Liver (tissue), 3 donors: ENCODE measurements around the gene EXOSC10.

Experiments
- ATF3 ChIP-seq: IDR thresholded peaks from 2 replicates; pipeline ENCODE4 v1.6.1; 2016; ENCODE audit warnings: antibody characterized with exemption
- CTCF ChIP-seq: fragments of 150-350 bp; IDR thresholded peaks from 2 replicates; pipeline ENCODE4 v1.5.1; 2017; ENCODE audit warnings: improper control_type of control experiment, low read depth, low read length; ENCODE audit not compliant: missing input control
- EGR1 ChIP-seq, 2 donors: IDR thresholded peaks; 2 replicates each; pipeline ENCODE4 v1.6.1; 2016 to 2018; ENCODE audit warnings: antibody characterized with exemption in 2 of 2, low read depth in 2 of 2
- FOXA1 ChIP-seq: IDR thresholded peaks from 2 replicates; pipeline ENCODE4 v1.6.1; 2016; ENCODE audit warnings: antibody characterized with exemption
- GABPA ChIP-seq, 2 donors: IDR thresholded peaks in 1 of 2; conservative IDR thresholded peaks in 1 of 2; 2 replicates each; pipeline ENCODE4 v1.6.1; 2016; ENCODE audit warnings: antibody characterized with exemption in 2 of 2, mild to moderate bottlenecking in 1 of 2, moderate library complexity in 1 of 2
- HNF4A ChIP-seq, 2 donors: conservative IDR thresholded peaks; 2 replicates each; pipeline ENCODE4 v1.6.1; 2016; ENCODE audit warnings: antibody characterized with exemption in 2 of 2, mild to moderate bottlenecking in 2 of 2
- MAX ChIP-seq: IDR thresholded peaks from 2 replicates; pipeline ENCODE4 v1.6.1; 2016; ENCODE audit warnings: antibody characterized with exemption
- NR2F2 ChIP-seq: IDR thresholded peaks from 2 replicates; pipeline ENCODE4 v1.6.1; 2016; ENCODE audit warnings: antibody characterized with exemption
- RAD21 ChIP-seq, 2 donors: IDR thresholded peaks; 2 replicates each; pipeline ENCODE4 v1.6.1; 2016; ENCODE audit warnings: antibody characterized with exemption in 2 of 2, mild to moderate bottlenecking in 2 of 2
- REST ChIP-seq: IDR thresholded peaks from 2 replicates; pipeline ENCODE4 v1.6.1; 2016; ENCODE audit warnings: antibody characterized with exemption, mild to moderate bottlenecking
- RXRA ChIP-seq, 2 donors: IDR thresholded peaks; 2 replicates each; pipeline ENCODE4 v1.6.1; 2017 to 2018; ENCODE audit warnings: antibody characterized with exemption in 2 of 2, mild to moderate bottlenecking in 1 of 2
- SP1 ChIP-seq: IDR thresholded peaks from 2 replicates; pipeline ENCODE4 v1.6.1; 2018; ENCODE audit warnings: antibody characterized with exemption, mild to moderate bottlenecking
- YY1 ChIP-seq: IDR thresholded peaks from 2 replicates; pipeline ENCODE4 v1.6.1; 2016; ENCODE audit warnings: antibody characterized with exemption, mild to moderate bottlenecking
- ZBTB33 ChIP-seq: IDR thresholded peaks from 2 replicates; pipeline ENCODE4 v1.6.1; 2016; ENCODE audit warnings: antibody characterized with exemption
- donor health status: healthy.
- donor health status: healthy.

GRCh38 chr1:11068600-11069473 is 30.8 kb downstream of the EXOSC10 start:
- TF ChIP-seq RAD21 (IDR thresholded peaks at IDR 0.05), result no peak
- TF ChIP-seq CTCF, result no peak
- no peak for TF ChIP-seq REST
- no peak for TF ChIP-seq EGR1 (IDR thresholded peaks at IDR 0.05; ENCODE audit: low read depth in 2 of 2)
- no peak for TF ChIP-seq MAX
- TF ChIP-seq ATF3, result no peak
- no peak for TF ChIP-seq ZBTB33
- TF ChIP-seq YY1, result no peak
- no peak for TF ChIP-seq NR2F2
- no peak for TF ChIP-seq RXRA (IDR thresholded peaks at IDR 0.05)
- TF ChIP-seq HNF4A (conservative IDR thresholded peaks at IDR 0.05), result no peak
- TF ChIP-seq SP1, result no peak
- no peak for TF ChIP-seq FOXA1
- no peak for TF ChIP-seq GABPA (IDR thresholded peaks at IDR 0.05 in 1 of 2, conservative IDR thresholded peaks at IDR 0.05 in 1 of 2)
